BE2C (cell line): ENCODE measurements around the gene ZMYND8.

ENCODE experiments used
- DNase-seq: peaks from one replicate; pipeline ENCODE4 v3.0.0-alpha.2; 2020
- H3K27me3 ChIP-seq: fragments of 250-450 bp; sonication (Bioruptor Pico); 2 replicates; pipeline ENCODE4 v1.5.1; 2020; ENCODE audit warnings: mild to moderate bottlenecking
- H3K36me3 ChIP-seq: fragments of 250-450 bp; sonication (Bioruptor Pico); 2 replicates; pipeline ENCODE4 v1.5.1; 2020; ENCODE audit warnings: mild to moderate bottlenecking
- H3K4me1 ChIP-seq: fragments of 250-450 bp; sonication (Bioruptor Pico); 2 replicates; pipeline ENCODE4 v1.5.1; 2020
- H3K4me3 ChIP-seq: 2 replicates; pipeline ENCODE4 v1.5.1; 2011; ENCODE audit warnings: low read depth, low read length
- H3K9me3 ChIP-seq: fragments of 250-450 bp; sonication (Bioruptor Pico); 2 replicates; pipeline ENCODE4 v1.5.1; 2020
- CTCF ChIP-seq: IDR thresholded peaks from 2 replicates; pipeline ENCODE4 v1.5.1; 2012; ENCODE audit warnings: mild to moderate bottlenecking, low read depth, low read length

Gene ZMYND8

GRCh38 chr20:47160992-47161391 lies 195.5 kb downstream of the ZMYND8 start:
- no peak for DNase-seq
- H3K4me1 ChIP-seq = no peaks in the 10 kb centered on the region
- H3K36me3 ChIP-seq = no peaks in the 10 kb centered on the region
- TF ChIP-seq CTCF = no peak
- H3K27me3 ChIP-seq = peaks cover 4% of the 10 kb centered on the region; the same call in 1 of the 2 replicates
- H3K9me3 ChIP-seq = peaks cover 3% of the 10 kb centered on the region; the same call in 1 of the 2 replicates
- H3K4me3 ChIP-seq = no peak overlapping the region

GRCh38 chr20:47160240-47160639 lies 196.3 kb downstream of the ZMYND8 start:
- Histone ChIP-seq H3K9me3 (peaks cover 3% of the 10 kb centered on the region; the same call in 1 of the 2 replicates), H3K4me1 (no peaks in the 10 kb centered on the region), H3K27me3 (peaks cover 4% of the 10 kb centered on the region; the same call in 1 of the 2 replicates), H3K4me3 (no peak overlapping the region), H3K36me3 (no peaks in the 10 kb centered on the region)
- DNase-seq = no peak
- TF ChIP-seq CTCF = no peak
